GM23248 (cell line): Measurements from ENCODE around the gene SMC1B. TPM values are rescaled to one million over a fixed set of nuclear protein-coding genes. Genes with fewer than 3 reads are reported as not detected.
"Not testable (repeated sequence)": the region's sequence is repeated elsewhere in the genome, so short reads cannot be mapped to it uniquely, and the experiment has no call there.

Experiments
- DNase-seq: peaks from one replicate; pipeline ENCODE4 v3.0.0-alpha.2; 2015
- H2AFZ ChIP-seq: fragments of 200-600 bp; sonication (generic); 2 replicates; pipeline ENCODE4 v1.6.1; 2016; ENCODE audit warnings: antibody characterized with exemption
- H3F3A ChIP-seq: fragments of 200-600 bp; sonication (generic); 2 replicates; pipeline ENCODE4 v1.6.1; 2016; ENCODE audit warnings: mild to moderate bottlenecking, antibody characterized with exemption, mixed run types; ENCODE audit not compliant: insufficient read depth
- H3K27ac ChIP-seq: fragments of 200-600 bp; sonication (generic); 2 replicates; pipeline ENCODE4 v1.5.1; 2016; ENCODE audit warnings: mild to moderate bottlenecking
- H3K27me3 ChIP-seq: fragments of 200-600 bp; sonication (generic); replicated peaks from 2 replicates; pipeline ENCODE4 v1.6.1; 2016; ENCODE audit warnings: mild to moderate bottlenecking; ENCODE audit not compliant: insufficient read depth
- H3K36me3 ChIP-seq: fragments of 200-600 bp; sonication (generic); 2 replicates; pipeline ENCODE4 v1.6.1; 2016; ENCODE audit warnings: low read depth, mild to moderate bottlenecking
- H3K4me1 ChIP-seq: fragments of 200-600 bp; sonication (generic); 2 replicates; pipeline ENCODE4 v1.6.1; 2016; ENCODE audit warnings: mild to moderate bottlenecking; ENCODE audit not compliant: insufficient read depth
- H3K4me2 ChIP-seq: fragments of 200-600 bp; sonication (generic); one replicate; pipeline ENCODE4 v1.6.1; 2016; ENCODE audit warnings: mild to moderate bottlenecking; ENCODE audit not compliant: unreplicated experiment
- H3K4me3 ChIP-seq: fragments of 200-600 bp; sonication (generic); 2 replicates; pipeline ENCODE4 v1.5.1; 2016; ENCODE audit warnings: mild to moderate bottlenecking
- H3K79me2 ChIP-seq: fragments of 200-600 bp; sonication (generic); 2 replicates; pipeline ENCODE4 v1.6.1; 2016; ENCODE audit warnings: mild to moderate bottlenecking; ENCODE audit not compliant: insufficient read depth
- H3K9ac ChIP-seq: fragments of 200-600 bp; sonication (generic); 2 replicates; pipeline ENCODE4 v1.6.1; 2016; ENCODE audit warnings: mild to moderate bottlenecking
- H3K9me2 ChIP-seq: fragments of 200-600 bp; sonication (generic); 2 replicates; pipeline ENCODE4 v1.6.1; 2016; ENCODE audit warnings: mixed run types, mild to moderate bottlenecking, moderate library complexity; ENCODE audit not compliant: insufficient read depth
- H3K9me3 ChIP-seq: fragments of 200-600 bp; sonication (generic); one replicate; pipeline ENCODE4 v1.6.1; 2017; ENCODE audit warnings: low read depth
- H4K20me1 ChIP-seq: fragments of 200-600 bp; sonication (generic); 2 replicates; pipeline ENCODE4 v1.6.0; 2016; ENCODE audit not compliant: insufficient read depth
- EZH2 ChIP-seq: fragments of 200-600 bp; sonication (generic); IDR thresholded peaks from 2 replicates; pipeline ENCODE4 v1.6.1; 2018; ENCODE audit warnings: antibody characterized with exemption, mild to moderate bottlenecking; ENCODE audit not compliant: insufficient read depth, poor library complexity, severe bottlenecking
- EZH2phosphoT487 ChIP-seq: fragments of 200-600 bp; sonication (generic); IDR thresholded peaks from 2 replicates; pipeline ENCODE4 v1.6.1; 2018; ENCODE audit warnings: antibody characterized with exemption, moderate library complexity, mild to moderate bottlenecking, low read depth; ENCODE audit not compliant: insufficient read depth
- WGBS, 2 experiments: methylation state at CpG; one replicate each; pipeline ENCODE4 v1.1.6; 2015 to 2017; ENCODE audit warnings: low lambda C conversion rate in 2 of 2, low coverage in 1 of 2; ENCODE audit errors: missing lambda C conversion rate in 2 of 2; 5-methylcytosine and 5-hydroxymethylcytosine counted together
- in situ Hi-C: fragments of 300-500 bp; cut with MboI; formaldehyde crosslinking; loops from 2 replicates; pipeline ENCODE4 v1.15.0; 2020
- polyA plus RNA-seq: library from polyadenylated mRNA; unstranded; fragments of >200 nt; fragmentation: Nextera tagmentation; extraction: Ambion mirVana; gene quantifications from 2 replicates; pipeline ENCODE4 v1.2.1, GENCODE V29; 2016
- total RNA-seq: library from RNA; depleted of rRNA; stranded (reverse); fragments of >200 nt; shearing (Covaris generic); gene quantifications from 2 replicates; pipeline ENCODE4 v1.2.3, GENCODE V29; 2014

SMC1B gene
- total and polyA plus RNA-seq, 2 experiments from 2014 or later: 0.08 TPM; not detected in 1

- Histone ChIP-seq H3K27me3 (no peaks in the 10 kb centered on the region), H3K36me3 (no peaks in the 10 kb centered on the region), H3K79me2 (no peaks in the 10 kb centered on the region), H3K9me2 (no peaks in the 10 kb centered on the region), H3F3A (peaks cover 8% of the 10 kb centered on the region; the same call in 1 of the 2 replicates), H3K4me1 (peaks cover 10% of the 10 kb centered on the region), H3K4me2 (no peak overlapping the region), H4K20me1 (no peaks in the 10 kb centered on the region), H3K9me3 (no peaks in the 10 kb centered on the region), H3K27ac (no peak overlapping the region), H3K9ac (no peak overlapping the region), H2AFZ (no peak overlapping the region; the same call in 1 of the 2 replicates), H3K4me3 (no peak overlapping the region)
- whole genome bisulfite sequencing, 2 experiments: 38 to 41% methylated on average over 8 of the region's 8 CpGs
- no peak for DNase-seq
- in situ Hi-C loops: no loop called here
- no peak for TF ChIP-seq EZH2phosphoT487
- no peak for TF ChIP-seq EZH2
These were observed 84.4 kb downstream of the SMC1B start for GRCh38 chr22:45328822-45329529.

DNA sequence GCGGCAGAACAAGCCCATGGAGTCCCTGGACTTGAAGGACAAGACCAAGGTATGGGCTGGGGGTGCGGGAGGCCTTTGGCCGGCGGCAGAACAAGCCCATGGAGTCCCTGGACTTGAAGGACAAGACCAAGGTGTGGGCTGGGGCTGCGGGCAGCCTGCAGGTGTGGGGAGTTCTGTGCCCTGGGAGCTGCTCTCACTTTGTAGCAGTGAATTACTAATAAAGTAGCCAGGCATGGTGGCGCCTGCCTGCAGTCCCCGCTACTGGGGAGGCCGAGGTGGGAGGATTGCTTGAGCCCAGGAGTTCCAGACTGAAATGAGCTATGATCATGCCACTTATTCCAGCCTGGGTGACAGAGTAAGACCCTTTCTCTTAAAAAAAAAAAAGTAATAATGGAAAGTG, 85.1 kb downstream of the SMC1B start:
- H3K9me2 ChIP-seq, H4K20me1 ChIP-seq, H2AFZ ChIP-seq, DNase-seq, H3K27me3 ChIP-seq, H3K79me2 ChIP-seq, H3K36me3 ChIP-seq, H3F3A ChIP-seq, H3K9ac ChIP-seq, in situ Hi-C loops, H3K27ac ChIP-seq, H3K9me3 ChIP-seq, H3K4me1 ChIP-seq, H3K4me2 ChIP-seq, H3K4me3 ChIP-seq: not testable (repeated sequence)
- 80 to 88% methylated on average over 5 to 8 of the region's 8 CpGs for WGBS, 2 experiments

DNA sequence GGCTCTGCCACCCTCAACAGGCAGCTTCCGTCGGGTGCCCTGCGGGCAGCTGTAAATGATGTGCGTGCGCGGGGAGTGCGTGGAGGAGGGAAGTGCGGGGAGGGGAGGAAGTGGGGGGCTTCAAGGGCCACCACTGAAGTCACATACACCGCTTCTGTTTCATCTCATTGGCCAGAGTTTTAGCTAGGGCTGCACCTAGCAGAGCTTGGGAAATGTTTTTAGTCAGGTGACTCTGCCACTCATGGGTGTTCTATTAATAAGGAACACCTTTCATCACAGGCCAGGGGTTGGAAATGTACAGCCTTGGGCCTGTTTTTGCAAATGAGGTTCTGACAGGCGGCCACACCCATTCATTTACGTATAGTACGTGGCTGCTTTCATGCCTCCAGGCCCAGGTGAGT, 89.1 kb downstream of the SMC1B start:
- no peak for TF ChIP-seq EZH2
- no peak for TF ChIP-seq EZH2phosphoT487
- Histone ChIP-seq H3K27me3 (no peaks in the 10 kb centered on the region), H3F3A (peaks cover 12% of the 10 kb centered on the region; the same call in 1 of the 2 replicates), H4K20me1 (no peaks in the 10 kb centered on the region), H3K27ac (no peak overlapping the region), H3K9ac (no peak overlapping the region), H3K4me2 (no peak overlapping the region), H3K79me2 (peaks cover 32% of the 10 kb centered on the region), H3K4me3 (no peak overlapping the region), H3K4me1 (0 out of 2 replicates have a peak, but pooled peaks cover 9% of the 10 kb centered on the region), H2AFZ (no peak overlapping the region), H3K9me2 (no peaks in the 10 kb centered on the region), H3K9me3 (no peaks in the 10 kb centered on the region), H3K36me3 (no peaks in the 10 kb centered on the region; the same call in 1 of the 2 replicates)
- WGBS, 2 experiments: 97% methylated on average over 12 of the region's 12 CpGs
- in situ Hi-C loops: no loop called here
- no peak for DNase-seq

DNA sequence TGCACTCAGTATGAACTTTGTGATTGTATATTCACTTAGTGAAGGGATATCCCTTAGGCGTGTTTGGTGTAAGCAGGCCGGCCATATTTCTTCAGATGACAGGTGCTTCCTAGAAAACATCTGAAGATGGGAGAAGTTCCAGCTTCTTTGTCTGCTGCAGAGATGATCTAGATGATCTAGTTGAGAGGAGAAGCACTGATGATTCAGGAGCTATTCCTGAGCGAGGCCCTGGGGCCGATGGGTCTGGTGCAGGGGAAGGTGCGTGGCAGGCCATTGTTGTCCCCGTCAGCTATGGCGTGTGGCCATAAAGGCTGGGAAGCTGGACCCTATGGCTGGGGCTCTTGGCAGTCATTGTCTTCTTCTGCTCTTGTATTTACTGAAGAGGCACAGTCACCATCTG, 89.7 kb downstream of the SMC1B start:
- Histone ChIP-seq H3K9me3 (no peaks in the 10 kb centered on the region), H3K79me2 (peaks cover 38% of the 10 kb centered on the region), H3K4me2 (no peak overlapping the region), H3F3A (peaks cover 13% of the 10 kb centered on the region), H4K20me1 (no peaks in the 10 kb centered on the region), H3K36me3 (no peaks in the 10 kb centered on the region; the same call in 1 of the 2 replicates), H3K9ac (no peak overlapping the region), H3K4me1 (peaks cover 8% of the 10 kb centered on the region), H2AFZ (no peak overlapping the region), H3K9me2 (no peaks in the 10 kb centered on the region), H3K27ac (no peak overlapping the region), H3K27me3 (no peaks in the 10 kb centered on the region), H3K4me3 (no peak overlapping the region)
- DNase-seq: no peak
- in situ Hi-C loops: no loop called here
- 82 to 85% methylated on average over 7 of the region's 7 CpGs for WGBS, 2 experiments
- TF ChIP-seq EZH2phosphoT487 (no peak), EZH2 (no peak)
